Esophagus mucosa (tissue), 1 donor: ENCODE results near the gene EMP1. TPM values are rescaled to one million over a fixed set of nuclear protein-coding genes. Genes with fewer than 3 reads are reported as not detected.

Source experiments
- ATAC-seq: fragments of 200-7000 bp; cut with Tn5 transposase; one replicate; pipeline ENCODE4 v1.9.1; 2020
- total RNA-seq: library from RNA; stranded (reverse); gene quantifications from one replicate; pipeline ENCODE4 v1.2.4, GENCODE V29; 2023
- donor health status: DM: yes; HTN: yes; CAD: no.

Gene EMP1, protein sequence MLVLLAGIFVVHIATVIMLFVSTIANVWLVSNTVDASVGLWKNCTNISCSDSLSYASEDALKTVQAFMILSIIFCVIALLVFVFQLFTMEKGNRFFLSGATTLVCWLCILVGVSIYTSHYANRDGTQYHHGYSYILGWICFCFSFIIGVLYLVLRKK
- total RNA-seq = 1,972 TPM

DNA sequence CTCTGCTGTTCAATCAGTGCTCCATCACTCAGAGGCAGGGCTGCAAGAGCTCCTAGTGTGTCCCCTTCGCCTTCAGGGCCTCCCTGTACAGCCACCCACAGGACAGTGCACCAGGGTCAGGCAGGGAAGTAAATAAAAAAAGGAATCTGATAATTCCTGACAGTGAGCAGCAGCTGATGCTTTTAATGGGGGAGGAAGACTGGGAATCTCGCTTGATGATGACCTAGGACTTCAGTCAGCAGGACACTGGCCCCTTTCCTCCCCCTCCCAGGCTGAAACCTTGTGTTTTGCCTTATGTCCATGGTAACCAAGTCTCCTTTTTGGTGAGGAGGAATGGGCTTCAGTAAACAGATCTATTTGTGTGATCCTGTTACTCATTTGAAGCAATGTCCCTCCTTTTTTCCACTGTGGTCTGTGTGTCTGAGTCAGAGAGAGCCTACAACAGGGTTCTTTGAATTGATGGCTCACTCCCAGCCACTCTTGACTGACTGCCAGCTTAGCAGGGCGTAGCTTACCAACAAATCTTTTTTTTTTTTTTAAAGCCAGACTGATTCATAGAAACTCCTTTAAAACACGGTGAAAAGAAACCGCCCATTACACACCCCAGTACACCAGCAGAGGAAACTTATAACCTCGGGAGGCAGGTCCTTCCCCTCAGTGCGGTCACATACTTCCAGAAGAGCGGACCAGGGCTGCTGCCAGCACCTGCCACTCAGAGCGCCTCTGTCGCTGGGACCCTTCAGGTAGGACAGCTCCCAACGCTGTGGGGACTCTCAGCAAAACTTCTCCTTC is at the start of gene EMP1:
TSS of gene EMP1 (plus strand) at position 597 of the 792 bp plus-strand sequence. CDS start 14,785 bp downstream, outside the sequence.
- peak; percentile 87 for ATAC-seq

DNA sequence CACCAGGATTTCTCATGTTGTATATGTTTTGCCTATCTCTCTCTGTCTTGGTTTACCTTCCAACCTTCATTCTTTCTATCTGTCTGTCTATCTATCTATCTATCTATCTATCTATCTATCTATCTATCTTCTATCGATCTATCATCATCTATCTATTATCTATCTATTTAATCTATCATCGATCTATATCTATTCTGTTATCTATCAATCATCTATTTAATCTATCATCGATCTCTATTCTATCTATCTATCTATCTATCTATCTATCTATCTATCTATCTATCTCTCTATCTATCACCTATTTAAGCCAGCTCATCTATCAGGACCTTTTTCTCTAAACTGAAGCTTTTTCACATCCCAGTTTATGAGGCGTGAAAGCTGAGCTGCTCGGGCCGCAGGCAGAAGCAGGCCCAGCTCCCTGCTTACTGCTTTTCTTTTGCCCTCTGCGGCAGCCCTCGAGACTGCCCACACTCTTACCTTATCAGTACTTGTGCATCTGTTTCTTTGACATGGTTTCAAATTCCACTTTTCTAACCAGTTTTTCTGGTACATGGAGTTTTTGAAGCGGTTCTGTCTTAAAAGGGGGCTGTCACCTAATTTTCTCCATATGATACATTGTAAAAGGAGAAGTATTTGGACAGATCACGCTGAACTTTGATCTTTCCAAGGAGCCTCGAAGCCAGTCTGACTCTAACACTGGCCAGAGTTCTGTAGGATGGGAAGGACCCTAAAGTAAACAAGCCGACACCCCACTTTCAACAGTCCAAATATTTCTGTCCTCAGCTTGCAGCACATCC is 48.6 kb upstream of the EMP1 start:
- no peak for ATAC-seq

DNA sequence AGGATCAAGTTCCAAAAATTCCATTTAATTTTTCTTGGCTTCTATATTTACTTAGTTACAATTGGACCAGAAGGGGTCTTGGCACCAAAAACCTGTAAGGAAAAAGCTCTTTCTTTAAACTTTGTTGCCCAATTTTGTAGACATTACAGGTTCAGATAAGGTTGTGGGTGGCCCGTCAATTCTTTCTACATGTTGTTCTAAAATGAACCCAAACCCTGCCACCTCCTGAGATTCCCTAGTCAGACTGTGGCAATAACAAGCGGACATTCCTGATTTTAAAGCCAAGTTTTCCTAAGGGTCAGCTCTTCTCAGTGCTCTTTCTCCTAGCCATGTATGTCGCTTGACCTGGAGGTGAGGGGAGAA is 48.1 kb upstream of the EMP1 start:
- ATAC-seq = no peak

DNA sequence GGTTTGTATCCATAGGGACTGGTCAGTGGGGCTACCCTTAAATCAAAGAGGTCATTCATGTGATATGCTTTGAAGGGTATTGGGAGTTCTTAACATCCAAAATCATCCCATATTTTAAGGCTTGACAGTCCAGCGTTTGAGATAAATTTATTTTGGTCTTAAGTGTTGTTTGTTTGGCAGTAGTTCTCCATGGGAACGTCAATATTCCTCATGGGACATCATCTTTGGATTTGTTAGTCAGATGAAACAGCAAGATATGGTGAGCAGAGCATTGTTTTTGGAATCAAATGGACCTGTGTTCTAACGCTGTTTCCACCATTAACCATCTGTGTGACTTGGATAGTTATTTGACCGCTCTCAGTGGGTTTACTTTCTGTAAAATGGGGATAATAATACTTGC is 47.1 kb upstream of the EMP1 start:
- ATAC-seq = no peak

DNA sequence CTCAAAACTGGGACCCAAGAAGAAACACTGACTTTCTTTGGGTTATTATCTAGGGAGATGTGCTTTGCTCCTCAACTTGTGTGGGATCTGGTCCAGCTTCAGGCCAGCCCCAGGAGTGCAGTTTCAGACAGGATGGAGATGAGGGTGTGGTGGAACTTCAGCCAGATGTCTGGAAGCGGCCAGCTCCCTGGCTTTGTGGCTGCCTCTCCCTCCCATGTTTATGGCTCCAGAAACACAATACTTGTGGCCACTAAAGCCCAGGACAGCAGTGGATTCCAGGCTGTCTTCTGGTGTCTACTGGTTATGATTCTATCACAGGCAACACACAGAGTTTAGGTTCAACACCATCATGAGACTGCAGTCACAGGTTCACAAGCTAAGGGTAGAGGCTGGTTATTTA is 44.2 kb upstream of the EMP1 start:
- ATAC-seq = no peak

DNA sequence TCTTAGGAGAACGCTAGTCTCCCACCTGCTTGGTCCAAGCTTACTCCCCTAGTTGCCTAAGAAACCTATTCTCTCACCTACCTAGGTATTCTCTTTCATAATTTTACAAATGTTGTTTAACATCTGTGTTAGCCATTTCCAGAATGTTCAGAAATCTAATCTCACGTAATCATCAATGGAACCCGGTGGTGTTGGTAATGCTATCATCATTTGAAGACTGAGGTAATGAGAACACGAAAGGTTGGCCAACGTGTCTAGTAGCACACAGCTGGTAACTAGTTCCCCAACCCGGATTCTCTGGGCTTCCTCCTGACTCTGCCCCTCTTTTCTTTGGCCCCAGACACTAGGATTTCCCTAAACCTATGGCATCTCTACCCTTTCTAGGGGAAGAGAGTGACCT is 43.8 kb upstream of the EMP1 start:
- ATAC-seq = no peak

DNA sequence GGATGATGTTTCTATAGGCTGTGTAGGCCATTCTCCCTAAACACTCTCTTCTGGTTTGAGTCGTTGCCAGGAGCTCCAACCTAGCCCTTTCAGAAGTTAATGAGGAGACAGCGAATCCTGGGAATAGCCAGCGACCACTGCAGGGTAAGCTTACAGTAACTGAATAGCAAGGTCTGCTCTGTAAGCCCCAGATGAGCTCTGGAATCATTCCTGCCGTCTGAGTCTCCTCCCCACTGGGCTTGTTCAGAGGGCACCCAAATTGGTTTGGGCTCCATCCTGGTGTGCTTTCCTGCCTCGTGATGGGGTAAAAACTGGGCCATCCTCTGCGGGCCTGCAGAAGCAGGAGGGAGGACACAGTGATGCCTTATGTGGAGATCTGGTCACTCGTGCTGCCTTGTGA is 43.3 kb upstream of the EMP1 start:
- no peak for ATAC-seq

DNA sequence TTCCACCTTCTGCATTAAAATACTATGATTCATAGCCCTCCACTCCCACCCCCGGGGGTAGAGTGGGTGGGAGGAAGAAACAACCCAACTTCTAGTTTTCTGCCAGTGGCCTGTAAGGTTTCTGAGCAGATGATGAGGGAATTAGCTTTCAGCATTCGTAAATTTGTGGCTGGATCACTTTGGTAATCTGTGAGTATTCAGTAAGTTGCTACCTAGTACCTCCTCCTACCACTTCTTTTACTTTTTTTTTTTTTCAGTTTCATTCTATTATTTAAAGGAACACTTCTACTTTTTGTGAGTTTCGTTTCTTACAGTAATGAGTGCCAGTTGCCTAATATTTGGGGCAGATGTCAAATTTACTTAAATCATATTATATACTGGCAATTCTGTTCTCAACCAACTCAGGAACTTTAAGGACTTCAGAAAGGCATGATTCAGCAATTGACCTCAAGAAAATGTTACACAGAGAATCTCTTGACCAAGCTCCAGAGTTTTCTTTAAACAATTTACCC is 42.4 kb upstream of the EMP1 start:
- ATAC-seq = no peak

DNA sequence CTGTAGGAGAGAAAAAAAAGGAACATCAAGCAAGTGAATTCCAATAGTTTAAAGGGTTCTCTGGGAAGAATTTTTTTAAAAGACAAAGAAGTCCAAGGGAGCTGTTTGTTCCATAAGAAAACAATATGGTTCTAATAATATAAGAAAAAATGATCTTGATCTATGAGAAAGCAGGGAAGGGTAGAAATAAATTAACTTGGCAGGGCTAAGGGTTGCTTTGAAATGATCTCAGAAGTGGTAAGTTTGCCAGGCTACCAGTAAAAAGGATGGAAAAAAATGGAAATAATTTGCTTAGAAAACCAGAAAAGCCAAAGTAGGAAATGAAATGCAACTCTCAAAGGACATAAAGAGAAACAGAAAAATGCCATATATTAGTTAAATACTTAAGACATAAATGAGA is 41.7 kb upstream of the EMP1 start:
- ATAC-seq = no peak

DNA sequence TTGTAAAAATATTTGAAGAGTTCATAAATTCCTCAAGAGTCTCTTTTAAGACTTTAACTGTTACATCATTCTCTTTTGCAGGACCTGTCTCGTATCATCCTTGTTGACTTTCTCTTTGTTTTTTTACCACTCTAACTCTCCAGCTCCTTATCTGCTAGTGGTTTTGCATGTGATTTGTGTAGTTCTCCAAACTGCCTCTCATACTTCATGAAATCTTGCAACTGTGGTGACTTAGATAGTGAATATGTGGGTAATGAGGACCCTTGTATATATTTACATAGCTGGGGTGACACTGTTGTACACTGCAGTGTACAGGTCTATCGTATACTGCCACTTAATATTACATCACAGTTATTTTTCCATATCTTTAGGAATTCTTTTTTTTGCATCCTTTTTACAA is 40.2 kb upstream of the EMP1 start:
- ATAC-seq = no peak

DNA sequence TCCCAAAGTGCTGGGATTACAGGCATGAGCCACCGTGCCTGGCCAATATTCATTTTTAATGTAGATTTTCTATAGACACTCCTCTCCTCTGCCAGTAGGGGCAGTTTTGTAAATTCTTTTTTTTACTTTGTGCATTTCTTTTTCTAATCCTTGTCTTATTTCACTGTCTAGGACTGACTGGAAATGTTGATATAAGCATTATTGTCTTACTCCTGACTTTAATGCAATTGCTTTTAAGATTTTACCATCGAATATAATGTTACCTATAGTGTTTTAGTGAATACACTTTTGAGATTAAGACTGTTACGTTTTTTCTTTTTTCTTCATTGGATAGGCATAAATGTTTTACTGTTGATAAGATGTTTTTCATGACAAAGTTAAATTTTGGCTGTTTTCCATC is 35.4 kb upstream of the EMP1 start:
- ATAC-seq = no peak

DNA sequence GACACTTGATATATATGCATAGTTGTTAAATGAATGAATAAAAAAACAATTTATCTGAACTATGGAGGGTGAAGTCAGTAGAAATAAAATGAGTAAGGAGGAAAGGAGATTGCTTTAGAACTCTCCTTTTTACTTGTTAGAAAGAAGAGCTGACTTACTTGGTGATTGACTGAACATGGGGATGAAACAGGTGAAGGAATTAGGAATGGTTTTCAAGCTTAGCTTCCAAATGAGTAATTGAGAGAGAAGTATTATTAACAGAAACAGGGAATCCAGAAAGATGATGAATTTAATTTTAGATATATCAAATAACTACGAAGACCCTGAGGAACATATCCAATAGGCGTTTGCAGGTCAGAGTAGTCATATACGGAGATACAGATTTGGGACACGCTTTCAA is 33.6 kb upstream of the EMP1 start:
- ATAC-seq = no peak

DNA sequence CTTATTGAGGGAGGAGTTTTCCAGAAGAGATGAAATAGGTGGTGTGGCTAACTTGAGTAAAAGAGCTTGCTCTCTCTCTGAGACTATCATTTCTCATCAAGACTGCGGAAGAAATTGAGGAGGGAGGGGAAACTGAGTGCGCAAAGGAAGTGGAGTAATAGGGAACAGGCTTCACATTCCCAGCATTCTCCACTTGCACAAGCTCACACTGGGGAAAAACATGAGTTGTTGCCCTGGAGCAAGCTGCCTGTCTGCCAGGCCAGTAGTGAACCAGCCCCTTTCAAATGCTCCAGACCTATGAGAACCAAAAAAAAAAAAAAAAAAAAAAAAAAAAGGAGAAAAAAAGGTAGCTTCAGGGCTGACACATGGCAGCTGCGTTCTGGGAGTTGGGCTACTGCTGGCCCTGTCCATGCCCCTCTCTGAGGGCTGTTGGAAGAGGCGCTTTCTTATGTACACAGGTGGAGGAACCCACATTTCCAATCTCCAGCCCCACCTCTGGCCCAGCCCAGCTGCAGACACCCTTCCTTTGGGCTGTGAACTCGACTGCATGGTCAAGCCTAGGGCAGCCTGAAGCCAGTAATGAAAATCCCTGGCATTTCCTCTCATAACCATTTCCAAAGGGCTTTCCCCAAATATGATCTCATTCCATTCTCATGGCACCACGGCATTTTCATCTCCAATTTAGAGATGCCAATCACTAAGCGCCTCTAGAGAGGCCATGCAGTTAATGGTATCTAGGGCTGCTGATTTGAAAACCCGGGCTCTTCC is 32.5 kb upstream of the EMP1 start:
- no peak for ATAC-seq

DNA sequence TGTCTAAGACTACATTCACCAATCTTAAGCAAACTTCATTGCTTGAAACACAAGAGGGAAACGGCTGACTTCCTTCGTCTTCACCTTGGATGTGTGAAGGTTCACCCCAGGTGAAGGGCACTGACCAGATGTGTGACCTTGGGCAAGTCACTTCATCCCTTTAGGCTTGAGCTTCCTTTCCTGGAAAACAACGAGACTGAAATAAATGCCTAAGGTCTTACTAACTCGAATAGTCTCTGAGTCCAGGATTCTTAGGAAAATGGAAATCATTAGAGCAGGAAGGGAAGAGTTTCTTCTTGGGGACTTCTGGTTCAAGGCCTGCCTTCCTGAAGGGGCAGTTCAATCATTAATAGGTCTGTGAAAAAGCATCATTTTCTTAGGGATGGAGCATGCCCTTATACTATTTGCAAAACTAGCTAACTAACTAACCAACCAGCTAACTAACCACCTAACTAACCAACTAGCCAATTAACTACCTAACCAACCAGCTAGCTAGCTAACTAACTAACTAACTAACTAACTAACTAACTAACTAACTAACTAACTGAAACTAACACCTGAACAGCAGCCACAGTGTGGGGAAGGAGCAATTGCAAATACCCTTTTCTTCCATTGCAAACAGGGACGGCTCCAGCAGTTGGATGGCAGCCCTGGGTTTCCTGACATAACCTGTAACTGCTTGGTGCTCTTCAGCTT is 31.5 kb upstream of the EMP1 start:
- no peak for ATAC-seq

DNA sequence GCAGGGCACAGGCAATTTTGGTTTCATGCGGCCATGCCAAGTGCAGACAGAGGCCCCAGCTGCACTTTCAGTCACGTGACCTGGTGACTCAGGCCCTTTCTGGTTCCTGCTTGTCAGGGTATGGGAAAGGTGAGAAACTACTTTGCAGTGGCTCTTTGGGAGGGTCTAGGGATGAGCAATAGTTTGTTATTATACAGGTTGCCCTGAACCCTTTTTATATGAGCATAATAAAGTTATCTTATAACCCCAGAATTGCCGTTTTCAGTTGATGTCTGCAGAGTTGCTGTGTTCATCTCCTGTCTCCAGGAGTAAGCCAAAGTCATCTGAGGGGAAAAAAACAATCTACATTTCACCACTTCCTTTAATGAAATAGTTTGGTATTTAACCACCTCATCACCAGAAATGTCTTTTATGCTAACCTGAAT is 30.9 kb upstream of the EMP1 start:
- ATAC-seq = peak; percentile 84

DNA sequence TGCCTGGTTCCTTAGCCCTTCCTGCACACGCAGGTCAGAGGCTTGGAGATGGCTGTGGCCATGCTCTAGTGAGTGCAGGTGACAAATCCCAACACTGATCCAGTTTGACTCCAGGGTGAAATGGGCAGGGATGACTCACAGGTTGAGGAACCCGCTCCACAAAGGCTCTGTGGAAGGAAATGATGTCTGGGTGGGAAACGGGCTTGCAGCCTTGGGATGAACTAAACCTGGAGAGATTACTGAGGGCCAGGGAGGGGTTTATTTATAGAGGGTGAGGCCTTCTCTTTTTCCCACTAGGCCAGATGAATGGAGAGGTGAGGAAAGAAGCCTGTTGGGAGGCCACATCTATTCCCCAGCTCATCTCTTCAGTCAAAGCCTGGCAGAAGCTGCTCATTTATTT is 29.3 kb upstream of the EMP1 start:
- peak; percentile 88 for ATAC-seq

DNA sequence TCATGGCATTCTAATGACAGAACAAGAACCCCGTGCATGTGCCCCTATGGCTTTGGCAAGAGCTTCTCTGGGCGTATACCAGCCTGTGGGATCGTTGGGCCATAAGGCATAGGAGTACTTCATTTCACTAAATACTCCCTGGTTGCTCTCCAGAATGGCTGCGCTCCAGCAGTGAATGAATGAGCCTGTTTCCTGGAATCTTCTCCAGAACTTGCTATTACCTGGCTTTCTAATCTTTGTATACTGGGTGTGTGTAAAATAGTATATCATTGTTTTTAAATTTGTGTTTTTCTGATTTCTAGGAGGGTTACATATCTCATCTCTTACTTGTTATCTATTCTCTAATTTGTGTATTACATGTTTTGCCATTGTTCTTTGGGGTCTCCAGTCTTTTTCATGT is 28.6 kb upstream of the EMP1 start:
- ATAC-seq = peak; percentile 22

DNA sequence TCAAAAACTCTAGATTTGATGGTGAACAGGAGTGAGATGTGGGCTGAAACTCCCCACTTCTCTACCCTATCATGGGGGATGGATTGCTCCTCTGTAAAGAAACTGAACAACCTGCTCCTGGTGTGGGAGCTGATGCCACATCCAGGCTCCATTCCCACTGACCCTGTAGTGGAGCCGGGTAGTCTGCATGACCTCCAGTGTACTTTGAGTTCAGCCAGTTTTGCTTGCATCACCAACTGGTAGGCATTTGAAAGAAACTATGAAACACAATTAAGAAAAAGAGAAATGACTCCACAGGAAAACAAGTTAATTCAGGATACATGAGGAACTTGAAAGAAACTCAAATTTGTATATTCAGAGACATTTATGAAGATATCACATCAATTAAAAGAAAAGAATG is 27.3 kb upstream of the EMP1 start:
- no peak for ATAC-seq

DNA sequence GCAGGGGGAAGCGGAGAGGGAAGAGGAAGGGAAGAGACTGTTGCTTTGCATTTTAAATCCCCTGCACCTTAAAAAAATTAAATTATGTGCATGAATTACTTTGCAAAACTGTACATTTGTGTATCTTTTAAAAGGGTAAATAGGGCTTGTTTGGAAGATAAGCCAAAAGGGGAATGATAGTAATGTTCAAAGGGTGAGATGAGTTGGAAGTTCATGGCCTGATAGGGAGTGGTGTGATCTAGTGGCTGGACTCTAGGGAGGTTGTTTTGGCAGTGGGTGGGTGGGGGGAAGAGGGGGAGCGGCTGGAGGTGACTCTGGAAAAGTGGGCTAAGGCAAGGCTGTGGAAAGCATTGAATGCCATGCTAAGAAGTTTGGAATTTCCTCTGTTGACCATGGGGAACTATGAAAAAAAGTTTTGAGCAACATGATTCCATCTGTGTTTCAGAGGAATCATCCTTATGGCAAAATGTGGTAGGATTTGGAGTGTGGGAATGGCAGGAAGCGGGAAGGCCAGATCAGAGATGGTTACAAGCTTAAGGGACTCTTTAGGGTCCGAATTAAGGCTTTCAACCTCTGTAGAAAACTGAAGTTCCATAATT is 25.5 kb upstream of the EMP1 start:
- no peak for ATAC-seq

DNA sequence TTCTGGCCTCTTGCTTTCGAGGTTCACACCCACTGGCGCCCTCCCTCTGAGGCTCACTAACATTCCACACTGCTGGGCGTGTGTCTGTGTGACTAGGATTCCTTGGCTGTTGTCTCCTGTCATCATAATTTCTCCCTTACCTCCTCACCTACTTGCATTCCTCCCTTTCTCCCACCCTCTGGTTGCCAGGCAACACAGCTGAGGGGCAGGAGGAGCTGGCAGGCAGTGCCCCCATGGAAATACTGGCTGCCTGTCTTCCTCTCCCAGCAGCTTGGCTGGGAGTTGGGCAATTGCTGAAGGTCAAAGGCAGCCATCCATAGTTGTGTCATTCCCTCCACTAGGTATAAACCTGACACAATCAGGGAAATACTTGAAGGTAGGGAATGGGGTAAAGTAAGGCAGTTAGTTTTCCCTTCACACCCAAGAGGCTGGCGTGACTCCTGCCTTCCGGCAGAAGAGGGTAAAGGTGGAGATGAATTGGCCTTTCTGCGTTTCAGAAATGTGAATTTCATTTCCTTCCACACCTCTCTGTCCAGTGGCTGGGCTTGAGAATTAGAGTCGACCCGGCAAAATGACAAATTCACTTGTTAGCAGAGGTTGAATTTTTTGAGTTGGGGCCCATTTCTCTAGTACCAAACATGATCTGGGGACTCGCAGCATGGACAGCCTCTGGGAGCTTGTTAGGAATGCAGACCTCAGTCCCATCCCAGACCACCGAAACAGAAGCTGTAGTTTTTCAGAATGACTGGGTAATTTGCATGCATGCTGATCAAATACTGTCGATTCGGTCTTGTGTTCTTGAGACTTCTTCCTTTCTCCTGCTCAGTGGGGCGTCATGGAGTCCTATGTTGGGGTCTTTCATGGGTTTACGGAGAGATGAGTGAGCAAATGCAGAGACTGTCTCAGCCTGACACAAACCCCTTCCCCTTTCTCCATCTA is 24.3 kb upstream of the EMP1 start:
- peak; percentile 22 for ATAC-seq
